Upper lobe of right lung (tissue), 1 donor: ENCODE data around the gene PCK2. TPM values are rescaled to one million over a fixed set of nuclear protein-coding genes. Genes with fewer than 3 reads are reported as not detected.

ENCODE experiments used
- ATAC-seq: fragments of 200-7000 bp; cut with Tn5 transposase; one replicate; pipeline ENCODE4 v1.9.1; 2020; ENCODE audit warnings: mild to moderate bottlenecking, moderate library complexity
- DNase-seq: peaks from one replicate; pipeline ENCODE4 v3.0.0-alpha.2; 2020
- H3K27ac ChIP-seq: fragments of 200-600 bp; one replicate; pipeline ENCODE4 v1.8.0; 2022
- H3K27me3 ChIP-seq: fragments of 200-600 bp; one replicate; pipeline ENCODE4 v1.8.0; 2022; ENCODE audit warnings: mild to moderate bottlenecking
- H3K36me3 ChIP-seq: fragments of 200-600 bp; one replicate; pipeline ENCODE4 v1.8.0; 2022
- H3K4me1 ChIP-seq: fragments of 200-600 bp; one replicate; pipeline ENCODE4 v1.8.0; 2022
- H3K4me3 ChIP-seq: fragments of 200-600 bp; one replicate; pipeline ENCODE4 v1.8.0; 2022; ENCODE audit warnings: mild to moderate bottlenecking
- H3K9me3 ChIP-seq: fragments of 200-600 bp; one replicate; pipeline ENCODE4 v1.8.0; 2022
- CTCF ChIP-seq: fragments of 200-600 bp; IDR thresholded peaks from one replicate; pipeline ENCODE4 v1.8.0; 2022; ENCODE audit warnings: antibody characterized with exemption
- intact Hi-C: fragments of 100-400 bp; cut with DNase I; formaldehyde crosslinking; loops from one replicate; pipeline ENCODE4 v1.11.0; 2022
- total RNA-seq: library from RNA; stranded (reverse); fragmentation: NEBNext Ultra II Directional; extraction: Animal tissue kit (Norgen Biotek cat#: 25700); gene quantifications from one replicate; pipeline ENCODE4 v1.2.1, GENCODE V29; 2021
- donor health status: DM: no; HTN: yes; CAD: no; lungs with severe emphysema.

The PCK2 gene
- total RNA-seq, 1 donor from 2014 or later: 39.9 TPM

GRCh38 chr14:24086193-24086955, 7.7 kb upstream of the PCK2 start:
- no peaks in the 10 kb centered on the region for H3K36me3 ChIP-seq
- no peaks in the 10 kb centered on the region for H3K9me3 ChIP-seq
- ATAC-seq (no peak), DNase-seq (no peak)
- no peak for TF ChIP-seq CTCF
- no peaks in the 10 kb centered on the region for H3K27me3 ChIP-seq
- intact Hi-C loops: no loop called here
- peaks cover 5% of the 10 kb centered on the region for H3K4me1 ChIP-seq
- H3K27ac ChIP-seq: no peak overlapping the region
- no peak overlapping the region for H3K4me3 ChIP-seq

GRCh38 chr14:24087004-24087403, 7.1 kb upstream of the PCK2 start:
- Histone ChIP-seq H3K27ac (no peak overlapping the region), H3K36me3 (no peaks in the 10 kb centered on the region), H3K4me3 (no peak overlapping the region), H3K9me3 (no peaks in the 10 kb centered on the region), H3K27me3 (no peaks in the 10 kb centered on the region), H3K4me1 (no peaks in the 10 kb centered on the region)
- intact Hi-C loops: no loop called here
- no peak for DNase-seq
- no peak for ATAC-seq
- TF ChIP-seq CTCF: no peak

- Histone ChIP-seq H3K4me1 (peaks cover 2% of the 10 kb centered on the region), H3K4me3 (no peak overlapping the region), H3K27me3 (no peaks in the 10 kb centered on the region), H3K9me3 (no peaks in the 10 kb centered on the region), H3K36me3 (no peaks in the 10 kb centered on the region), H3K27ac (no peak overlapping the region)
- no peak for TF ChIP-seq CTCF
- DNase-seq: no peak
- no peak for ATAC-seq
- intact Hi-C loops: no loop called here
These were observed 6.0 kb upstream of the PCK2 start for GRCh38 chr14:24088095-24088494.

GRCh38 chr14:24089890-24090289, 4.2 kb upstream of the PCK2 start:
- TF ChIP-seq CTCF: no peak
- H3K4me3 ChIP-seq: no peak overlapping the region
- peaks cover 9% of the 10 kb centered on the region for H3K4me1 ChIP-seq
- H3K36me3 ChIP-seq: no peaks in the 10 kb centered on the region
- H3K27ac ChIP-seq: no peak overlapping the region
- ATAC-seq (no peak), DNase-seq (no peak)
- intact Hi-C loops: no loop called here
- H3K27me3 ChIP-seq: no peaks in the 10 kb centered on the region
- H3K9me3 ChIP-seq: no peaks in the 10 kb centered on the region

GRCh38 chr14:24092110-24092504, 2.0 kb upstream of the PCK2 start:
- no peak overlapping the region for H3K27ac ChIP-seq
- no peak for TF ChIP-seq CTCF
- no peaks in the 10 kb centered on the region for H3K36me3 ChIP-seq
- no peaks in the 10 kb centered on the region for H3K9me3 ChIP-seq
- H3K27me3 ChIP-seq: no peaks in the 10 kb centered on the region
- intact Hi-C loops: no loop called here
- ATAC-seq (no peak), DNase-seq (no peak)
- no peak overlapping the region for H3K4me3 ChIP-seq
- peaks cover 20% of the 10 kb centered on the region for H3K4me1 ChIP-seq
